GM18519 (cell line): ENCODE results near the gene KIF18B.

Experiments
- ATAC-seq: cut with Tn5 transposase; IDR thresholded peaks from one replicate; pipeline ENCODE4 v1.9.1; 2021; ENCODE audit warnings: mild to moderate bottlenecking, moderate library complexity; ENCODE audit not compliant: unreplicated experiment, low FRiP score

Gene KIF18B

GRCh38 chr17:44884941-44885340, 62.6 kb downstream of the KIF18B start:
- no peak for ATAC-seq

DNA sequence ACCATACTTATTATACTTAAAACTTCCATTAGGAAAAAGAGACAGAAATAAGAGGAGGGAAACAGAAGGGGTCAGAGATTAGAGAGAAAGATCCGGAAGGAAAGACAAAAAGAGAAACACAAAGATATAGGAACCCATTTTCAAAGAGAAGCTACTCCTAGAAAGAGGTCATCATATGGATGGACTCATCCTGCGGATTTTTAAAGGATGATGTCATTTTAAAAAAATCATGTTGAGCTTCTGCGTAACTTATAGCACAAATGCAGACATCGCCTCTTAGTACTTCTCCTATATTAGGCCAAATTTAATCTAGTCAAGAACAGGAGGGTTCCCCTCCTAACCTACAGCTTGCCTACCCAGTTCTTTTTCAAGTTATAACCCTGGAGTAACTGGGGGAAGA, 66.4 kb downstream of the KIF18B start:
- no peak for ATAC-seq

DNA sequence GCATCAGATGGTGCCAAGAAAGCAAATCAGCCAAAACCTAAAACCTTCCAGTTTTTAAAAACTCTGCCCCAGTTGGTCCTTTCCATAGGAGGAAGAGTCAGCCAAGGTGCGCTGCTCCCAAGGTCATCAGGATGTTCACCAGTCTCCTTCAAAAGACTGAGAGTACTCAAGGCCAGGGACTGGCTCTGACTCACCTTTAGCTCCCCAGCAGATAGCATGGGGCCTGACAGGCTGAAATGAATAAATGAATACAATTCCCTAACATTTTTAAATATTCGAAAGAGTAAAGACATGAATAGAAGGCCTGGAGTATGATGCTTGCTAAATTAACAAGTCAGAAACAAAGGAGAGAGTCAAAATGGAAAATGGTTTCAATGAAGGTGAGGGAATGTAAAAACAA, 67.5 kb downstream of the KIF18B start:
- no peak for ATAC-seq

DNA sequence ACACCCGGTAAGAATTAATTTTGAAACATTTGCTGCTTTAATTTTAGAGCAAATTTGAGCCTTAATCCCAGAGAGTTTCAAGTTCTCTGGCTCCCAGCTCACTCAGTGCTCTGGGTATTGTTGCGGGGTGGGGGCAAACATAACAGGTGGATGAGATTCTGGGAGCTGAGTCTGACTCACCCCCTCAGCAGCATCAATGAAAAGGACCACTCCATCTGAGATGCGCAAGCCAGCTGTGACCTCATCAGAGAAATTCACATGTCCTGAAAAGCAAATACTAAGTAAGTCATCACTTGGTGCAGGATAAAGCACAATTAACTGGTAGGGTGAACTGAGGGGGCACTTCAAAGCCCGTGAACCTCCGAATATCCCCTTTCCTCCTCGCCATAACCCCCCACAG, 68.2 kb downstream of the KIF18B start:
- no peak for ATAC-seq

DNA sequence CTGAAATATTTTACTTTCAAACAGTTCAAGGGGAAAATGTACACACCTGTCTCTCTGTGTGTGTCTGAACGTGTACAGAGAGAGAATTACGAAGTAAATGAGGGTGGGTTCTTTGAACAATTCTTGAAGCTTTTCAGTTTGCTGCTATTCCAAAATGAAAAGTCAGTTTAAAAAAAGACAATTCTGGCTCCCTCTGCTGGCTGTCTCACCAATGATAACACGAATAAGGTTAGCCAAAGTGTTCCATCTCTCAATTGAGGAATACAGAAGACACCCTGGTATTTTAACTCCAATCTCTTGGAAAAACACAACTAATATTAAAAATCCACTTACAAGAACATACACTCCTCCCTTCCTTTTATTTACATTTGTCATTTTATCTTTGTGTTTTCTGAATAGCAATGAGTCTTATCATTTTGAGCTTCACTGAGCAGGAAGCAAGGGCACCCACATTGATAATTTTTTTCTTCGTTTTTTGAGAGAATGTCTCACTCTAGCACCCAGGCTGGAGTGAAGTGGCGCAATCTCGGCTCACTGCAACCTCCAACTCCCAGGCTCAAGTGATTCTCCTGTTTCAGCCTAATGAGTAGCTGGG, 68.8 kb downstream of the KIF18B start:
- no peak for ATAC-seq

DNA sequence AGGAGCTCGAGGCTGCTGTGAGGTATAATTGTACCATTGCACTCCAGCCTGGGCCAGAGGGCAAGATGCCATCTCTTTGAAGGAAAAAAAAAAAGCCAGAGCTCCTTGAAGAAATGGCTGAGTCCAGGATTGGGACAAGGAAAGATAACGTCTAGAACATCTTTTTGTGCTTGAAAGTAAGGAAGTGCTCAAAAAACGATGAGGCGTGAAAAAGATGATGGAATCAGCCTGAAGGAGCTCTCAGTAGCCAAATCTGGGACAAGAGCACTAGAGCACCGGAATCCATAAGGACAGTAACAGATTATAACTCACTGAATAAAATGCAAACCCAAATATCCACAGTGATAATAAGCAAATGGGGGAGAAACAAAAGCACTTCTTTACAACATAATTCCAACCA, 70.5 kb downstream of the KIF18B start:
- no peak for ATAC-seq

GRCh38 chr17:44875761-44876160, 71.8 kb downstream of the KIF18B start:
- no peak for ATAC-seq
